Aorta (tissue), 5 donors: Measurements from ENCODE around the gene RNF208. TPM values are rescaled to one million over a fixed set of nuclear protein-coding genes. Genes with fewer than 3 reads are reported as not detected.
"Not testable (repeated sequence)": the region's sequence is repeated elsewhere in the genome, so short reads cannot be mapped to it uniquely, and the experiment has no call there.

Experiments
- ATAC-seq: fragments of 200-7000 bp; cut with Tn5 transposase; one replicate; pipeline ENCODE4 v1.9.1; 2022; ENCODE audit warnings: moderate library complexity; ENCODE audit not compliant: low FRiP score
- DNase-seq, 2 donors: peaks; one replicate each; pipeline ENCODE4 v3.0.0-alpha.2; 2020
- H3K27ac ChIP-seq, 2 donors: one replicate each; pipeline ENCODE4 v1.5.1; 2013; ENCODE audit warnings: low read length in 2 of 2, mild to moderate bottlenecking in 2 of 2, moderate library complexity in 2 of 2, control low read depth in 1 of 2, inconsistent platforms in 1 of 2, low read depth in 1 of 2
- H3K27me3 ChIP-seq, 2 donors: one replicate each; pipeline ENCODE4 v1.6.1; 2013; ENCODE audit warnings: control low read depth in 1 of 2, low read length in 1 of 2, mild to moderate bottlenecking in 1 of 2, moderate library complexity in 1 of 2; ENCODE audit not compliant: insufficient read depth in 2 of 2, control insufficient read depth in 1 of 2
- H3K36me3 ChIP-seq, 2 donors: one replicate each; pipeline ENCODE4 v1.6.1; 2013; ENCODE audit warnings: control low read depth in 1 of 2, low read length in 1 of 2, mild to moderate bottlenecking in 1 of 2; ENCODE audit not compliant: insufficient read depth in 2 of 2, control insufficient read depth in 1 of 2
- H3K4me1 ChIP-seq, 2 donors: one replicate each; pipeline ENCODE4 v1.6.1; 2013; ENCODE audit warnings: low read length in 2 of 2, control low read depth in 1 of 2, mild to moderate bottlenecking in 1 of 2, moderate library complexity in 1 of 2; ENCODE audit not compliant: insufficient read depth in 2 of 2, control insufficient read depth in 1 of 2
- H3K4me3 ChIP-seq, 2 donors: one replicate each; pipeline ENCODE4 v1.5.1; 2013; ENCODE audit warnings: low read length in 2 of 2, control low read depth in 1 of 2, mild to moderate bottlenecking in 1 of 2
- H3K9me3 ChIP-seq: one replicate; pipeline ENCODE4 v1.6.1; 2013; ENCODE audit warnings: mild to moderate bottlenecking, low read length; ENCODE audit not compliant: control insufficient read depth
- WGBS, 2 donors: extraction: QIAGEN DNeasy Blood & Tissue Kit; methylation state at CpG; one replicate each; pipeline ENCODE4 v1.1.7; 2013; 5-methylcytosine and 5-hydroxymethylcytosine counted together
- intact Hi-C, 2 donors: fragments of 100-400 bp; cut with DNase I; formaldehyde crosslinking; loops; one replicate each; pipeline versions ENCODE4 v1.14.2 to v1.15.0; 2022
- polyA plus RNA-seq, 2 donors: library from polyadenylated mRNA; stranded (reverse); fragments of 200-250 nt; gene quantifications; one replicate each; pipeline ENCODE4 v1.2.3, GENCODE V29; 2013
- total RNA-seq, 2 donors: library from RNA; stranded (reverse); fragmentation: NEBNext Ultra II Directional; extraction: Animal tissue kit (Norgen Biotek cat#: 25700); gene quantifications; one replicate each; pipeline ENCODE4 v1.2.1, GENCODE V29; 2021
- donor health status: healthy with polysubstance abuse.
- donor health status: Bipolar disorder and iron deficiency.
- donor health status: DM: no; HTN: no; CAD: no.
- donor health status: DM: no; HTN: no; CAD: no.
- donor health status: DM: yes; HTN: yes; CAD: no.

The RNF208 gene
- total and polyA plus RNA-seq, 4 donors: 2.2 to 11.8 (median 3.1) TPM

GRCh38 chr9:137266162-137266527, 44.1 kb upstream of the RNF208 start:
- no peak overlapping the region for H3K4me3 ChIP-seq
- H3K4me1 ChIP-seq: peaks cover 2 to 4% of the 10 kb centered on the region in 2 donors
- H3K27me3 ChIP-seq: no peaks in the 10 kb centered on the region
- peaks cover 0 to 2% of the 10 kb centered on the region in 2 donors for H3K36me3 ChIP-seq
- no peaks in the 10 kb centered on the region for H3K9me3 ChIP-seq
- no peak overlapping the region for H3K27ac ChIP-seq
- 85 to 89% methylated on average over 15 of the region's 15 CpGs for WGBS, 2 donors
- intact Hi-C loops: no loop called here
- ATAC-seq (no peak), DNase-seq (peak in 1 of 2 donors; percentile 76)

GRCh38 chr9:137265496-137266161, 43.6 kb upstream of the RNF208 start:
- Histone ChIP-seq H3K27ac (no peak overlapping the region), H3K4me3 (no peak overlapping the region), H3K4me1 (peaks cover 2 to 4% of the 10 kb centered on the region in 2 donors), H3K36me3 (peaks cover 0 to 2% of the 10 kb centered on the region in 2 donors), H3K27me3 (no peaks in the 10 kb centered on the region), H3K9me3 (no peaks in the 10 kb centered on the region)
- DNase-seq (peak in 1 of 2 donors; percentile 35), ATAC-seq (no peak)
- WGBS, 2 donors: 90 to 96% methylated on average over 29 of the region's 29 CpGs
- intact Hi-C loops: no loop called here

- DNase-seq: peak in 1 of 2 donors; percentile 73
- 92 to 94% methylated on average over 22 of the region's 22 CpGs for WGBS, 2 donors
- peaks cover 0 to 4% of the 10 kb centered on the region in 2 donors for H3K4me1 ChIP-seq
- peaks cover 0 to 2% of the 10 kb centered on the region in 2 donors for H3K36me3 ChIP-seq
- H3K27ac ChIP-seq: no peak overlapping the region
- H3K9me3 ChIP-seq: no peaks in the 10 kb centered on the region
- no peak overlapping the region for H3K4me3 ChIP-seq
- no peaks in the 10 kb centered on the region for H3K27me3 ChIP-seq
- intact Hi-C loops: no loop called here
- no peak for ATAC-seq
These were observed 42.0 kb upstream of the RNF208 start for GRCh38 chr9:137264067-137264466.

DNA sequence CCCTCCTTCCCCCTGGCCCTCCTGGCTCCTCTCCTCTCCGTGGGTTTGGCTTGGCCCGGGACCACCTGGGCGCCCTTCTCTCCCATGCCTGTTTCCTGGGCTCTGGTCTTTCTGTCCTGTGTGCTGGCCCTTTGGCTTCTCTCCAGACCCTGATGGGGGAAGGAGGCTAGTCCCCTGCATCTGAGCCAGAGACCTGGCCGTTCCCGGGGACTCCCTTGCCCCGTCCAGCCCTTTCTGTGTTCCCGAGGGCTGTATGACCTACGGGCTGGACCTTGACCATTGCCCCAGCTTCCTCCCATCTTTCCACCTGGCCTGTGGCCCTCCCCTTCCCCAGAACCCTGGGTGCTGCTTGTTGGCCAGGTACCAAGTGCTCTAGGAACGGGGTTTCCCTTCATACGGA, 41.5 kb upstream of the RNF208 start:
- H3K4me3 ChIP-seq: no peak overlapping the region
- no peak for DNase-seq
- no peak overlapping the region for H3K27ac ChIP-seq
- H3K9me3 ChIP-seq: no peaks in the 10 kb centered on the region
- no peak for ATAC-seq
- 78 to 82% methylated on average over 10 of the region's 10 CpGs for WGBS, 2 donors
- peaks cover 0 to 2% of the 10 kb centered on the region in 2 donors for H3K36me3 ChIP-seq
- intact Hi-C loops: no loop called here
- no peaks in the 10 kb centered on the region for H3K4me1 ChIP-seq
- H3K27me3 ChIP-seq: no peaks in the 10 kb centered on the region

DNA sequence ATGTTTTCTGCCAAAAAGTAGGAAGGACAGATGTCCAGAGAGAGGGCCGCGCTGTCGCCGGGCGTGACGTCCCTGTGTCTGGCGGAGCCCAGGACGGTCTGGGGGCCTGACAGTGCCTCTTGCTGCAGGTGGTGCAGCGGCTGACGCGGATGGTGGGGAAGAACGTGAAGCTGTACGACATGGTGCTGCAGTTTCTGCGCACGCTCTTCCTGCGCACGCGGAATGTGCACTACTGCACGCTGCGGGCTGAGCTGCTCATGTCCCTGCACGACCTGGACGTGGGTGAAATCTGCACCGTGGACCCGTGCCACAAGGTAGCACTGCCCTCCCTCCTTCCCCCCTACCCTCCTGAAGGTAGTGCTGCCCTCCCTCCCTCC, 40.9 kb upstream of the RNF208 start:
- no peak overlapping the region for H3K4me3 ChIP-seq
- peak; percentile 51 for ATAC-seq
- WGBS, 2 donors: 90 to 93% methylated on average over 24 of the region's 24 CpGs
- no peaks in the 10 kb centered on the region for H3K9me3 ChIP-seq
- H3K36me3 ChIP-seq: peaks cover 0 to 2% of the 10 kb centered on the region in 2 donors
- intact Hi-C loops: no loop called here
- H3K4me1 ChIP-seq: no peaks in the 10 kb centered on the region
- DNase-seq: no peak
- no peak overlapping the region for H3K27ac ChIP-seq
- H3K27me3 ChIP-seq: no peaks in the 10 kb centered on the region

DNA sequence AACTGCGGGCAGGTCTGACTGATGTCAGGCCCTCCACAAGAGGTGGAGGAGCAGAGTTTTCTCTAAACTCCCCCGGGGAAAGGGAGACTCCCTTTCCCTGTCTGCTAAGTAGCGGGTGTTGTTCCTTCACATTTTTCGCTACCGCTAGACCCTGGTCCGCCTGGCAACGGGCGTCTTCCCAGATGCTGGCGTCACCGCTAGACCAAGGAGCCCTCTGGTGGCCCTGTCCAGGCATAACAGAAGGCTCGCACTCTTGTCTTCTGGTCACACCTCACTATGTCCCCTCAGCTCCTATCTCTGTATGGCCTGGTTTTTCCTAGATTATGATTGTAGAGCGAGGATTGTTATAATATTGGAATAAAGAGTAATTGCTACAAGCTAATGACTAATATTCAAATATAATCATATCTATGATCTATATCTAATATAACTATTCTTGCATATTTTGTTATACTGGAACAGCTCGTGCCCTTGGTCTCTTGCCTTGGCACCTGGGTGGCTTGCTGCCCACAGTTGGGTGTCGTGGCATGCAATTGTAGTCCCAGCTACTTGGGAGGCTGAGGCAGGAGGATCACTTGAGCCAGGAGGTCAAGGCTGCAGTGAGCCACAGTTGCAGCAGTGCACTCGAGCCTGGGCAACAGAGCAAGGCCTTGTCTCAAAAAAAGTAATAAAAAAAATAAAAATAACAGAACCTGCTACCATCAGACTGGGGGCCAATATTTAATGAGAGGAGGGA, 40.3 kb upstream of the RNF208 start:
- H3K27me3 ChIP-seq, H3K36me3 ChIP-seq, H3K4me3 ChIP-seq, H3K9me3 ChIP-seq, DNase-seq, intact Hi-C loops, H3K4me1 ChIP-seq, ATAC-seq, H3K27ac ChIP-seq: not testable (repeated sequence)
- 27 to 29% methylated on average over 14 to 15 of the region's 15 CpGs for WGBS, 2 donors

DNA sequence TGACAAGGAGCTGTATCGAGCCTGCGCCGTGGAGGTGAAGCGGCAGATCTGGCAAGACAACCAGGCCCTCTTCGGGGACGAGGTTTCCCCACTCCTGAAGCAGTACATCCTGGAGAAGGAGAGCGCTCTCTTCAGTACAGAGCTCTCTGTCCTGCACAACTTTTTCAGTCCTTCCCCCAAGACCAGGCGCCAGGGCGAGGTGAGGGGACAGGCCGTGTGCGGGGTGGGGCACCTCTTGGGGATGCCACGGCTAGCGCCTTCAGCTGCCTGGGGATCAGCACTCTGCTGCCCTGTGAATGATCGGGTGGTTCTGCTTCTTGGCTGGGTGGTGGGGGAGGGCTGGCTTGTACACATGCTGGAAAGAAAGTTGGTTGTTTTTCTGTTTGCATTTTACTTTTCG, 34.8 kb upstream of the RNF208 start:
- 92 to 93% methylated on average over 15 of the region's 15 CpGs for WGBS, 2 donors
- no peaks in the 10 kb centered on the region for H3K27me3 ChIP-seq
- intact Hi-C loops: no loop called here
- no peak overlapping the region for H3K4me3 ChIP-seq
- no peaks in the 10 kb centered on the region for H3K9me3 ChIP-seq
- H3K27ac ChIP-seq: no peak overlapping the region
- H3K4me1 ChIP-seq: no peaks in the 10 kb centered on the region
- ATAC-seq (no peak), DNase-seq (no peak)
- H3K36me3 ChIP-seq: no peaks in the 10 kb centered on the region

DNA sequence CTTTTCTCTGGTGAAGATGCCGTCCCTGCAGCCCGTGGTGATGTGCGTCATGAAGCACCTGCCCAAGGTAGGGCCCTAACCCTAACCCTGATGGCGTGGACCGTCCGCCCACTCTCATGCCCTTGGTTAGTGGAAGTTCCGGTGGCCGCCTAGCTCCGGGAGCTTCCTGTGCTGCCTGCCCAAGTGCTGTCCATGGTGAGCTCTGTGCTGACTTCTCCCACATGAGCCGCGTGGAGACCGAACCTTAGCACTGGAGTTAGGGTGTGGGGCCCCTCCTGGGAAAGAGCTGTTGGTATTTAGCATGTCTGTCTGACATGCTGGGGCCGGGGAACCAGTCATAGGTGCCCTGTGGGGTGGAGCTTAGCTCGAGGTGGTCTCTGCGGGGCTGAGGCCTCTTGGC, 34.3 kb upstream of the RNF208 start:
- DNase-seq (no peak), ATAC-seq (no peak)
- Histone ChIP-seq H3K9me3 (no peaks in the 10 kb centered on the region), H3K27ac (no peak overlapping the region), H3K4me3 (no peak overlapping the region), H3K36me3 (no peaks in the 10 kb centered on the region), H3K4me1 (no peaks in the 10 kb centered on the region), H3K27me3 (no peaks in the 10 kb centered on the region)
- intact Hi-C loops: no loop called here
- WGBS, 2 donors: 82 to 87% methylated on average over 15 of the region's 15 CpGs
